IPS DF 6.9 (cell line): Measurements from ENCODE around the gene LRRC32.

Experiments used
- DNase-seq: peaks from one replicate; pipeline ENCODE4 v3.0.0-alpha.2; 2013; ENCODE audit warnings: low read depth, low spot score
- H3K27ac ChIP-seq: one replicate; pipeline ENCODE4 v1.5.1; 2013; ENCODE audit warnings: low read length, control low read depth
- H3K27me3 ChIP-seq: 2 replicates; pipeline ENCODE4 v1.6.1; 2013; ENCODE audit warnings: mild to moderate bottlenecking, low read length; ENCODE audit not compliant: control insufficient read depth, insufficient read depth
- H3K36me3 ChIP-seq: 2 replicates; pipeline ENCODE4 v1.6.1; 2013; ENCODE audit warnings: low read length; ENCODE audit not compliant: control insufficient read depth, insufficient read depth
- H3K4me1 ChIP-seq: 2 replicates; pipeline ENCODE4 v1.6.1; 2013; ENCODE audit warnings: low read length; ENCODE audit not compliant: control insufficient read depth, insufficient read depth
- H3K4me3 ChIP-seq: 2 replicates; pipeline ENCODE4 v1.5.1; 2013; ENCODE audit warnings: mild to moderate bottlenecking, low read length
- H3K9me3 ChIP-seq: 2 replicates; pipeline ENCODE4 v1.6.1; 2013; ENCODE audit warnings: low read length, inconsistent platforms; ENCODE audit not compliant: control insufficient read depth, insufficient read depth
- WGBS: extraction: QIAGEN DNeasy Blood & Tissue Kit; methylation state at CpG from one replicate; pipeline ENCODE4 v1.1.7; 2013; ENCODE audit warnings: mixed read lengths, missing lambda C conversion rate; ENCODE audit not compliant: insufficient read length, insufficient coverage; 5-methylcytosine and 5-hydroxymethylcytosine counted together

Gene LRRC32

GRCh38 chr11:76663912-76664440, 6.6 kb downstream of the LRRC32 start:
- DNase-seq, result no peak
- Histone ChIP-seq H3K4me1 (no peaks in the 10 kb centered on the region), H3K27ac (no peak overlapping the region), H3K4me3 (no peak overlapping the region), H3K27me3 (no peaks in the 10 kb centered on the region), H3K36me3 (no peaks in the 10 kb centered on the region; the same call in 1 of the 2 replicates), H3K9me3 (no peaks in the 10 kb centered on the region)
- WGBS, result no CpG with 5 or more reads among the region's 7 CpGs

- DNase-seq, result no peak
- Histone ChIP-seq H3K27ac (no peak overlapping the region), H3K36me3 (no peaks in the 10 kb centered on the region; the same call in 1 of the 2 replicates), H3K4me3 (no peak overlapping the region), H3K9me3 (no peaks in the 10 kb centered on the region), H3K27me3 (no peaks in the 10 kb centered on the region), H3K4me1 (no peaks in the 10 kb centered on the region)
- WGBS, result no CpG with 5 or more reads among the region's 2 CpGs
Measured at GRCh38 chr11:76663486-76663810, 7.1 kb downstream of the LRRC32 start.

- Histone ChIP-seq H3K4me3 (no peak overlapping the region), H3K9me3 (no peaks in the 10 kb centered on the region), H3K4me1 (no peaks in the 10 kb centered on the region), H3K27me3 (no peaks in the 10 kb centered on the region), H3K36me3 (no peaks in the 10 kb centered on the region; the same call in 1 of the 2 replicates), H3K27ac (no peak overlapping the region)
- WGBS, result no CpG with 5 or more reads among the region's 13 CpGs
- no peak for DNase-seq
Measured at GRCh38 chr11:76662656-76663485, 7.7 kb downstream of the LRRC32 start.

- no peak overlapping the region for H3K27ac ChIP-seq
- no peak overlapping the region for H3K4me3 ChIP-seq
- H3K36me3 ChIP-seq, result no peaks in the 10 kb centered on the region; the same call in 1 of the 2 replicates
- WGBS, result no CpG with 5 or more reads among the region's 6 CpGs
- no peaks in the 10 kb centered on the region for H3K27me3 ChIP-seq
- H3K4me1 ChIP-seq, result no peaks in the 10 kb centered on the region
- H3K9me3 ChIP-seq, result no peaks in the 10 kb centered on the region
- no peak for DNase-seq
Measured at GRCh38 chr11:76661834-76662434, 8.6 kb downstream of the LRRC32 start.

GRCh38 chr11:76661306-76661751, 9.2 kb downstream of the LRRC32 start:
- Histone ChIP-seq H3K27ac (no peak overlapping the region), H3K4me3 (no peak overlapping the region), H3K4me1 (no peaks in the 10 kb centered on the region), H3K27me3 (no peaks in the 10 kb centered on the region), H3K9me3 (no peaks in the 10 kb centered on the region), H3K36me3 (no peaks in the 10 kb centered on the region; the same call in 1 of the 2 replicates)
- DNase-seq, result no peak
- WGBS, result no CpG with 5 or more reads among the region's 11 CpGs

- H3K27me3 ChIP-seq, result no peaks in the 10 kb centered on the region
- H3K27ac ChIP-seq, result no peak overlapping the region
- no peak overlapping the region for H3K4me3 ChIP-seq
- no CpG with 5 or more reads among the region's 34 CpGs for WGBS
- H3K4me1 ChIP-seq, result no peaks in the 10 kb centered on the region
- no peaks in the 10 kb centered on the region; the same call in 1 of the 2 replicates for H3K36me3 ChIP-seq
- no peak for DNase-seq
- H3K9me3 ChIP-seq, result no peaks in the 10 kb centered on the region
Measured at GRCh38 chr11:76660533-76661305, 9.8 kb downstream of the LRRC32 start.

- DNase-seq, result no peak
- Histone ChIP-seq H3K36me3 (no peaks in the 10 kb centered on the region; the same call in 1 of the 2 replicates), H3K9me3 (no peaks in the 10 kb centered on the region), H3K27ac (no peak overlapping the region), H3K4me1 (no peaks in the 10 kb centered on the region), H3K4me3 (no peak overlapping the region), H3K27me3 (no peaks in the 10 kb centered on the region)
- WGBS, result no CpG with 5 or more reads among the region's 28 CpGs
Measured at GRCh38 chr11:76659672-76660532, 10.6 kb downstream of the LRRC32 start.

GRCh38 chr11:76658651-76659650, 11.6 kb downstream of the LRRC32 start:
- no peaks in the 10 kb centered on the region; the same call in 1 of the 2 replicates for H3K36me3 ChIP-seq
- DNase-seq, result no peak
- no peaks in the 10 kb centered on the region for H3K4me1 ChIP-seq
- no peak overlapping the region for H3K4me3 ChIP-seq
- H3K27me3 ChIP-seq, result no peaks in the 10 kb centered on the region
- no CpG with 5 or more reads among the region's 25 CpGs for WGBS
- H3K9me3 ChIP-seq, result no peaks in the 10 kb centered on the region
- H3K27ac ChIP-seq, result no peak overlapping the region

- Histone ChIP-seq H3K4me1 (no peaks in the 10 kb centered on the region), H3K36me3 (no peaks in the 10 kb centered on the region; the same call in 1 of the 2 replicates), H3K27ac (no peak overlapping the region), H3K27me3 (no peaks in the 10 kb centered on the region), H3K9me3 (no peaks in the 10 kb centered on the region), H3K4me3 (no peak overlapping the region)
- no peak for DNase-seq
- whole genome bisulfite sequencing, result no CpG with 5 or more reads among the region's 3 CpGs
Measured at GRCh38 chr11:76658231-76658630, 12.3 kb downstream of the LRRC32 start.
